Mesenchymal stem cell (in vitro differentiated cells and primary cell): ENCODE data around the gene SMARCC1.
A peak's percentile ranks its signal among the peaks of the same experiment; 100 is the strongest.

Source experiments
- DNase-seq: peaks from one replicate; pipeline ENCODE4 v3.0.0-alpha.2; 2013
- H2AFZ ChIP-seq: one replicate; pipeline ENCODE4 v1.6.1; 2013; ENCODE audit warnings: low read depth, mild to moderate bottlenecking, control low read depth, inconsistent platforms, low read length, moderate library complexity
- H2AK5ac ChIP-seq: 2 replicates; pipeline ENCODE4 v1.6.1; 2013; ENCODE audit warnings: low read length, moderate library complexity, mild to moderate bottlenecking, inconsistent platforms; ENCODE audit not compliant: severe bottlenecking
- H2BK120ac ChIP-seq: one replicate; pipeline ENCODE4 v1.6.1; 2013; ENCODE audit warnings: low read depth, mild to moderate bottlenecking, inconsistent platforms, low read length, moderate library complexity
- H2BK12ac ChIP-seq, 2 experiments: one replicate each; pipeline ENCODE4 v1.6.1; 2013; ENCODE audit warnings: inconsistent platforms in 2 of 2, low read length in 2 of 2, mild to moderate bottlenecking in 2 of 2, moderate library complexity in 2 of 2, control low read depth in 1 of 2
- H2BK15ac ChIP-seq: one replicate; pipeline ENCODE4 v1.6.1; 2013; ENCODE audit warnings: mild to moderate bottlenecking, low read depth, inconsistent platforms; ENCODE audit not compliant: poor library complexity, severe bottlenecking
- H2BK5ac ChIP-seq: 2 replicates; pipeline ENCODE4 v1.6.1; 2013; ENCODE audit warnings: low read depth, mild to moderate bottlenecking, low read length, control low read depth, inconsistent platforms; ENCODE audit not compliant: poor library complexity, severe bottlenecking
- H3K14ac ChIP-seq, 2 experiments: one replicate each; pipeline ENCODE4 v1.6.1; 2013; ENCODE audit warnings: inconsistent platforms in 2 of 2, low read length in 2 of 2, control low read depth in 1 of 2, mild to moderate bottlenecking in 1 of 2, moderate library complexity in 1 of 2
- H3K18ac ChIP-seq, 2 experiments: one replicate each; pipeline ENCODE4 v1.6.1; 2013; ENCODE audit warnings: inconsistent platforms in 2 of 2, low read length in 2 of 2, control low read depth in 1 of 2, low read depth in 1 of 2, mild to moderate bottlenecking in 1 of 2
- H3K23ac ChIP-seq, 2 experiments: one replicate each; pipeline ENCODE4 v1.6.1; 2013; ENCODE audit warnings: inconsistent platforms in 2 of 2, low read length in 2 of 2, mild to moderate bottlenecking in 2 of 2, moderate library complexity in 2 of 2, control low read depth in 1 of 2
- H3K27ac ChIP-seq: 2 replicates; pipeline ENCODE4 v1.5.1; 2013; ENCODE audit warnings: mild to moderate bottlenecking, moderate library complexity, low read length, control low read depth, inconsistent platforms; ENCODE audit not compliant: poor library complexity, severe bottlenecking
- H3K27me3 ChIP-seq, 2 experiments: 2 replicates each; pipeline versions ENCODE4 v1.6.1 to v1.7.0; 2013; ENCODE audit warnings: low read length in 2 of 2, mild to moderate bottlenecking in 2 of 2, moderate library complexity in 2 of 2, control low read depth in 1 of 2, inconsistent platforms in 1 of 2; ENCODE audit not compliant: control insufficient read depth in 1 of 2, insufficient read depth in 1 of 2
- H3K36me3 ChIP-seq, 2 experiments: 2 replicates each; pipeline versions ENCODE4 v1.6.1 to v1.7.0; 2013; ENCODE audit warnings: low read length in 2 of 2, control low read depth in 1 of 2, inconsistent platforms in 1 of 2, low read depth in 1 of 2, mild to moderate bottlenecking in 1 of 2; ENCODE audit not compliant: insufficient read depth in 2 of 2, control insufficient read depth in 1 of 2
- H3K4ac ChIP-seq, 2 experiments: one replicate each; pipeline ENCODE4 v1.6.1; 2013; ENCODE audit warnings: inconsistent platforms in 2 of 2, low read length in 2 of 2, mild to moderate bottlenecking in 2 of 2, moderate library complexity in 2 of 2, control low read depth in 1 of 2, low read depth in 1 of 2
- H3K4me1 ChIP-seq: 2 replicates; pipeline ENCODE4 v1.6.1; 2013; ENCODE audit warnings: low read depth, low read length, control low read depth; ENCODE audit not compliant: control insufficient read depth, insufficient read depth
- H3K4me2 ChIP-seq: 2 replicates; pipeline ENCODE4 v1.6.1; 2013; ENCODE audit warnings: low read length, mild to moderate bottlenecking, inconsistent platforms; ENCODE audit not compliant: poor library complexity, severe bottlenecking
- H3K4me3 ChIP-seq, 2 experiments: 2 replicates each; pipeline versions ENCODE4 v1.5.1 to v1.7.0; 2013; ENCODE audit warnings: low read length in 2 of 2, mild to moderate bottlenecking in 2 of 2, control low read depth in 1 of 2, low read depth in 1 of 2; ENCODE audit not compliant: insufficient read depth in 1 of 2
- H3K79me1 ChIP-seq: replicated peaks from 2 replicates; pipeline ENCODE4 v1.6.1; 2013; ENCODE audit warnings: mild to moderate bottlenecking, control low read depth, low read length, inconsistent platforms; ENCODE audit not compliant: poor library complexity, severe bottlenecking
- H3K9ac ChIP-seq: 2 replicates; pipeline ENCODE4 v1.7.0; 2013; ENCODE audit warnings: mild to moderate bottlenecking, low read length, moderate library complexity
- H3K9me3 ChIP-seq: 2 replicates; pipeline ENCODE4 v1.7.0; 2013; ENCODE audit warnings: mild to moderate bottlenecking, low read length; ENCODE audit not compliant: control insufficient read depth
- H4K8ac ChIP-seq: one replicate; pipeline ENCODE4 v1.6.1; 2013; ENCODE audit warnings: inconsistent platforms, mild to moderate bottlenecking, low read length, moderate library complexity
- H4K91ac ChIP-seq: one replicate; pipeline ENCODE4 v1.6.1; 2013; ENCODE audit warnings: mild to moderate bottlenecking, low read length, inconsistent platforms
- WGBS: methylation state at CpG from one replicate; pipeline ENCODE4 v1.1.7; 2013; ENCODE audit warnings: mixed read lengths; 5-methylcytosine and 5-hydroxymethylcytosine counted together

Gene SMARCC1

GRCh38 chr3:47681016-47681415 lies 100.7 kb downstream of the SMARCC1 start:
- H3K4me1 ChIP-seq: no peaks in the 10 kb centered on the region
- no peak overlapping the region for H3K14ac ChIP-seq
- no peak overlapping the region for H4K8ac ChIP-seq
- H2BK15ac ChIP-seq: no peak overlapping the region
- no peak overlapping the region for H2BK12ac ChIP-seq
- H2BK5ac ChIP-seq: no peak overlapping the region
- H3K4me3 ChIP-seq: no peak overlapping the region
- no peak overlapping the region for H3K4ac ChIP-seq
- H4K91ac ChIP-seq: no peak overlapping the region
- no peak overlapping the region for H3K27ac ChIP-seq
- H3K18ac ChIP-seq: no peak overlapping the region
- DNase-seq: no peak
- WGBS: 100% methylated on average over 1 of the region's 2 CpGs
- H3K27me3 ChIP-seq: no peaks in the 10 kb centered on the region
- H3K4me2 ChIP-seq: no peak overlapping the region
- H3K9me3 ChIP-seq: no peaks in the 10 kb centered on the region
- H3K23ac ChIP-seq: no peak overlapping the region
- H3K36me3 ChIP-seq: peaks cover 28 to 81% of the 10 kb centered on the region in 2 experiments
- no peak overlapping the region for H3K9ac ChIP-seq
- no peak overlapping the region for H2BK120ac ChIP-seq
- H2AK5ac ChIP-seq: no peak overlapping the region
- no peak overlapping the region for H2AFZ ChIP-seq
- peaks cover 12% of the 10 kb centered on the region for H3K79me1 ChIP-seq

- Histone ChIP-seq H3K79me1 (peaks cover 15% of the 10 kb centered on the region), H4K8ac (no peak overlapping the region), H3K27me3 (no peaks in the 10 kb centered on the region), H4K91ac (no peak overlapping the region), H2BK120ac (no peak overlapping the region), H3K36me3 (peaks cover 33 to 88% of the 10 kb centered on the region in 2 experiments), H3K23ac (no peak overlapping the region), H3K4me3 (no peak overlapping the region), H3K27ac (no peak overlapping the region), H2BK5ac (no peak overlapping the region), H3K18ac (no peak overlapping the region), H3K4ac (no peak overlapping the region), H2BK15ac (no peak overlapping the region), H3K4me2 (no peak overlapping the region), H3K9me3 (no peaks in the 10 kb centered on the region), H3K4me1 (no peaks in the 10 kb centered on the region), H2AFZ (no peak overlapping the region), H2BK12ac (no peak overlapping the region), H3K14ac (no peak overlapping the region), H3K9ac (no peak overlapping the region), H2AK5ac (no peak overlapping the region)
- no peak for DNase-seq
- WGBS: 93% methylated on average over 4 of the region's 6 CpGs
Measured at GRCh38 chr3:47678446-47679338, 103.0 kb downstream of the SMARCC1 start.

- no peak overlapping the region for H3K4me2 ChIP-seq
- no peak overlapping the region for H2BK15ac ChIP-seq
- no peak overlapping the region for H3K18ac ChIP-seq
- peaks cover 16 to 64% of the 10 kb centered on the region in 2 experiments for H3K36me3 ChIP-seq
- peaks cover 2% of the 10 kb centered on the region for H3K4me1 ChIP-seq
- no peak overlapping the region for H3K4me3 ChIP-seq
- H2BK5ac ChIP-seq: no peak overlapping the region
- H2AFZ ChIP-seq: no peak overlapping the region
- no peak overlapping the region for H2BK12ac ChIP-seq
- no peaks in the 10 kb centered on the region for H3K27me3 ChIP-seq
- no peak overlapping the region for H3K9ac ChIP-seq
- no peak overlapping the region for H3K14ac ChIP-seq
- H3K23ac ChIP-seq: no peak overlapping the region
- DNase-seq: peak; percentile 38
- WGBS: 64% methylated on average over 1 of the region's 3 CpGs
- peaks cover 17% of the 10 kb centered on the region for H3K79me1 ChIP-seq
- H4K8ac ChIP-seq: no peak overlapping the region
- H2BK120ac ChIP-seq: no peak overlapping the region
- H4K91ac ChIP-seq: no peak overlapping the region
- H3K9me3 ChIP-seq: no peaks in the 10 kb centered on the region
- peak overlapping the region; percentile 45 for H3K27ac ChIP-seq
- H3K4ac ChIP-seq: no peak overlapping the region
- no peak overlapping the region for H2AK5ac ChIP-seq
Measured at GRCh38 chr3:47669026-47669749, 112.5 kb downstream of the SMARCC1 start.

GRCh38 chr3:47666118-47666517 lies 115.6 kb downstream of the SMARCC1 start:
- DNase-seq: no peak
- peaks cover 20 to 53% of the 10 kb centered on the region in 2 experiments for H3K36me3 ChIP-seq
- no peaks in the 10 kb centered on the region for H3K9me3 ChIP-seq
- H2AFZ ChIP-seq: no peak overlapping the region
- H3K4ac ChIP-seq: no peak overlapping the region
- peaks cover 2% of the 10 kb centered on the region for H3K4me1 ChIP-seq
- peaks cover 22% of the 10 kb centered on the region for H3K79me1 ChIP-seq
- no peak overlapping the region for H2AK5ac ChIP-seq
- no peak overlapping the region for H2BK120ac ChIP-seq
- H2BK12ac ChIP-seq: no peak overlapping the region
- no peak overlapping the region for H3K4me2 ChIP-seq
- no peak overlapping the region for H3K23ac ChIP-seq
- no peak overlapping the region for H2BK15ac ChIP-seq
- no peak overlapping the region for H3K27ac ChIP-seq
- no peaks in the 10 kb centered on the region for H3K27me3 ChIP-seq
- no peak overlapping the region for H3K9ac ChIP-seq
- no peak overlapping the region for H3K14ac ChIP-seq
- H4K8ac ChIP-seq: no peak overlapping the region
- no peak overlapping the region for H4K91ac ChIP-seq
- 95% methylated on average over 2 of the region's 2 CpGs for whole genome bisulfite sequencing
- no peak overlapping the region for H3K4me3 ChIP-seq
- H3K18ac ChIP-seq: no peak overlapping the region
- H2BK5ac ChIP-seq: no peak overlapping the region
